HEK293 (cell line): ENCODE measurements around the gene PAK6.

ENCODE experiments used
- AEBP2 ChIP-seq: fragments of 450-650 bp; formaldehyde crosslinking; IDR thresholded peaks from 2 replicates; pipeline ENCODE4 v1.5.1; 2016; ENCODE audit warnings: missing biosample characterization, missing genetic modification characterization, borderline replicate concordance
- BCL11B ChIP-seq: fragments of 450-650 bp; formaldehyde crosslinking; IDR thresholded peaks from 2 replicates; pipeline ENCODE4 v1.5.1; 2016; ENCODE audit warnings: low read depth, missing biosample characterization, missing genetic modification characterization
- GLIS2 ChIP-seq: fragments of 450-650 bp; formaldehyde crosslinking; IDR thresholded peaks from 2 replicates; pipeline ENCODE4 v1.5.1; 2016; ENCODE audit warnings: missing biosample characterization, missing genetic modification characterization
- HOXC10 ChIP-seq: sonication (generic); formaldehyde crosslinking; IDR thresholded peaks from 2 replicates; pipeline ENCODE4 v1.8.1; 2023; ENCODE audit warnings: mild to moderate bottlenecking, missing genetic modification reagents
- REPIN1 ChIP-seq: fragments of 450-650 bp; formaldehyde crosslinking; IDR thresholded peaks from 2 replicates; pipeline ENCODE4 v1.5.1; 2017; ENCODE audit warnings: missing biosample characterization, missing genetic modification characterization, low read depth
- SCRT1 ChIP-seq: fragments of 450-650 bp; formaldehyde crosslinking; IDR thresholded peaks from 2 replicates; pipeline ENCODE4 v1.5.1; 2016; ENCODE audit warnings: missing biosample characterization, missing genetic modification characterization, borderline replicate concordance
- SCRT2 ChIP-seq: fragments of 450-650 bp; formaldehyde crosslinking; IDR thresholded peaks from 2 replicates; pipeline ENCODE4 v1.5.1; 2016; ENCODE audit warnings: missing biosample characterization, missing genetic modification characterization
- YY1 ChIP-seq: fragments of 450-650 bp; formaldehyde crosslinking; IDR thresholded peaks from 2 replicates; pipeline ENCODE4 v1.5.1; 2018; ENCODE audit warnings: missing biosample characterization, missing genetic modification characterization
- YY2 ChIP-seq: fragments of 450-650 bp; formaldehyde crosslinking; IDR thresholded peaks from 2 replicates; pipeline ENCODE4 v1.5.1; 2016; ENCODE audit warnings: missing biosample characterization, missing genetic modification characterization
- ZBTB20 ChIP-seq: fragments of 450-650 bp; formaldehyde crosslinking; IDR thresholded peaks from 2 replicates; pipeline ENCODE4 v1.5.1; 2016; ENCODE audit warnings: missing biosample characterization, missing genetic modification characterization
- ZEB2 ChIP-seq: fragments of 450-650 bp; formaldehyde crosslinking; IDR thresholded peaks from 2 replicates; pipeline ENCODE4 v1.5.1; 2016; ENCODE audit warnings: missing biosample characterization, missing genetic modification characterization
- ZNF132 ChIP-seq: fragments of 450-650 bp; formaldehyde crosslinking; IDR thresholded peaks from 2 replicates; pipeline ENCODE4 v1.5.1; 2017; ENCODE audit warnings: missing biosample characterization, missing genetic modification characterization, borderline replicate concordance
- ZNF184 ChIP-seq: fragments of 450-650 bp; IDR thresholded peaks from 2 replicates; pipeline ENCODE4 v1.5.1; 2018; ENCODE audit warnings: missing biosample characterization, mild to moderate bottlenecking, missing genetic modification characterization
- ZNF19 ChIP-seq: fragments of 450-650 bp; formaldehyde crosslinking; IDR thresholded peaks from 2 replicates; pipeline ENCODE4; 2016; ENCODE audit warnings: missing biosample characterization, missing genetic modification characterization, low read depth
- ZNF211 ChIP-seq: fragments of 450-650 bp; formaldehyde crosslinking; IDR thresholded peaks from 2 replicates; pipeline ENCODE4 v1.5.1; 2016; ENCODE audit warnings: low read depth, missing biosample characterization, missing genetic modification characterization
- ZNF221 ChIP-seq: fragments of 450-650 bp; formaldehyde crosslinking; IDR thresholded peaks from 2 replicates; pipeline ENCODE4 v1.5.1; 2017; ENCODE audit warnings: missing biosample characterization, missing genetic modification characterization, borderline replicate concordance
- ZNF239 ChIP-seq: fragments of 450-650 bp; formaldehyde crosslinking; IDR thresholded peaks from 2 replicates; pipeline ENCODE4 v1.5.1; 2016; ENCODE audit warnings: missing biosample characterization, missing genetic modification characterization
- ZNF248 ChIP-seq: fragments of 450-650 bp; formaldehyde crosslinking; IDR thresholded peaks from 2 replicates; pipeline ENCODE4 v1.5.1; 2017; ENCODE audit warnings: missing biosample characterization, missing genetic modification characterization
- ZNF266 ChIP-seq: fragments of 450-650 bp; formaldehyde crosslinking; IDR thresholded peaks from 2 replicates; pipeline ENCODE4 v1.5.1; 2016; ENCODE audit warnings: missing biosample characterization, missing genetic modification characterization, low read depth
- ZNF324 ChIP-seq: fragments of 450-650 bp; formaldehyde crosslinking; IDR thresholded peaks from 2 replicates; pipeline ENCODE4 v1.5.1; 2016; ENCODE audit warnings: missing biosample characterization, missing genetic modification characterization
- ZNF335 ChIP-seq: fragments of 450-650 bp; formaldehyde crosslinking; conservative IDR thresholded peaks from 2 replicates; pipeline ENCODE4 v1.5.1; 2016; ENCODE audit warnings: missing biosample characterization, missing genetic modification characterization
- ZNF341 ChIP-seq: fragments of 450-650 bp; formaldehyde crosslinking; IDR thresholded peaks from 2 replicates; pipeline ENCODE4; 2016; ENCODE audit warnings: low read depth, missing biosample characterization, missing genetic modification characterization
- ZNF391 ChIP-seq: fragments of 450-650 bp; formaldehyde crosslinking; IDR thresholded peaks from 2 replicates; pipeline ENCODE4 v1.5.1; 2016; ENCODE audit warnings: low read depth, missing biosample characterization, missing genetic modification characterization, borderline replicate concordance
- ZNF530 ChIP-seq: fragments of 450-650 bp; formaldehyde crosslinking; IDR thresholded peaks from 2 replicates; pipeline ENCODE4 v1.5.1; 2016; ENCODE audit warnings: low read depth, missing biosample characterization, missing genetic modification characterization
- ZNF544 ChIP-seq: fragments of 450-650 bp; formaldehyde crosslinking; IDR thresholded peaks from 2 replicates; pipeline ENCODE4 v1.5.0; 2017; ENCODE audit warnings: missing biosample characterization, missing genetic modification characterization
- ZNF548 ChIP-seq: fragments of 450-650 bp; formaldehyde crosslinking; IDR thresholded peaks from 2 replicates; pipeline ENCODE4 v1.5.1; 2016; ENCODE audit warnings: missing biosample characterization, missing genetic modification characterization
- ZNF571 ChIP-seq: fragments of 450-650 bp; formaldehyde crosslinking; IDR thresholded peaks from 2 replicates; pipeline ENCODE4 v1.5.0; 2017; ENCODE audit warnings: missing biosample characterization, missing genetic modification characterization
- ZNF621 ChIP-seq: fragments of 450-650 bp; formaldehyde crosslinking; IDR thresholded peaks from 2 replicates; pipeline ENCODE4 v1.5.1; 2017; ENCODE audit warnings: missing biosample characterization, missing genetic modification characterization
- ZNF645 ChIP-seq: fragments of 450-650 bp; formaldehyde crosslinking; IDR thresholded peaks from 2 replicates; pipeline ENCODE4; 2016; ENCODE audit warnings: missing biosample characterization, missing genetic modification characterization
- ZNF707 ChIP-seq: fragments of 450-650 bp; formaldehyde crosslinking; IDR thresholded peaks from 2 replicates; pipeline ENCODE4 v1.5.1; 2016; ENCODE audit warnings: missing biosample characterization, missing genetic modification characterization
- ZNF791 ChIP-seq: fragments of 450-650 bp; formaldehyde crosslinking; IDR thresholded peaks from 2 replicates; pipeline ENCODE4 v1.5.1; 2016; ENCODE audit warnings: missing biosample characterization, missing genetic modification characterization
- TF ChIP-seq, protein P1 (sequence below): fragments of 450-650 bp; IDR thresholded peaks from 2 replicates; pipeline ENCODE4 v1.5.1; 2018; ENCODE audit warnings: missing biosample characterization, mild to moderate bottlenecking, missing genetic modification characterization
- TF ChIP-seq, protein P2 (sequence below): IDR thresholded peaks from 2 replicates; pipeline ENCODE4 v1.6.1; 2011; ENCODE audit warnings: mild to moderate bottlenecking, low read depth, low read length, borderline replicate concordance
- TF ChIP-seq, protein P3 (sequence below): fragments of 450-650 bp; formaldehyde crosslinking; IDR thresholded peaks from 2 replicates; pipeline ENCODE4 v1.5.1; 2016; ENCODE audit warnings: missing biosample characterization, missing genetic modification characterization
- TF ChIP-seq, protein P4 (sequence below): fragments of 450-650 bp; formaldehyde crosslinking; IDR thresholded peaks from 2 replicates; pipeline ENCODE4 v1.5.1; 2016; ENCODE audit warnings: missing biosample characterization, missing genetic modification characterization

Gene PAK6

DNA sequence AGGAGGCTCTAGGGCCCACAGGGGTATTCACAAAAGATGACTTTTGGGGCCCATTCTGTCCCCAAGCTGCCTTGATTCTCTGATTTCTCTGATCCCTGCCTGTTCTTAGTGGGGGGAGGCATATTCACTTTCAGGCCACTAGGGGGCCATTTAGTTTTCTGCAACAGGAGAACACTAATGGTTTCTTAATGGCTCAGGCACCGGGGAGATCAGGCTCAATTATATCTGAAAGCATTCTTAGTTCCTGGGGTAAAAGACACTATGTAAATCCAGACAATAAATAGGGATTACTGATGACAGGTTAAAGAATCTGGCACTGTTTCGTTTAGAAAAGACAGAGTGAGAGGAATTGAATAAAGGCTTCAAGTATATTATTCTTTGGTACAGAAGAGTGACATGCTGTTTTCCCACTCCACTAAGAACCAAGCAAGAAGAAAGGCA, 82.1 kb downstream of the PAK6 start (continued):
- TF ChIP-seq SCRT2 = peak; percentile 89
- TF ChIP-seq ZEB2 (tag by site-specific recombination) = no peak
- no peak for TF ChIP-seq ZNF324 (tag by site-specific recombination)
- TF ChIP-seq AEBP2 = no peak
- TF ChIP-seq HOXC10 (CRISPR knock-in tag) = no peak
- TF ChIP-seq ZNF221 = no peak
- TF ChIP-seq, protein P1, sequence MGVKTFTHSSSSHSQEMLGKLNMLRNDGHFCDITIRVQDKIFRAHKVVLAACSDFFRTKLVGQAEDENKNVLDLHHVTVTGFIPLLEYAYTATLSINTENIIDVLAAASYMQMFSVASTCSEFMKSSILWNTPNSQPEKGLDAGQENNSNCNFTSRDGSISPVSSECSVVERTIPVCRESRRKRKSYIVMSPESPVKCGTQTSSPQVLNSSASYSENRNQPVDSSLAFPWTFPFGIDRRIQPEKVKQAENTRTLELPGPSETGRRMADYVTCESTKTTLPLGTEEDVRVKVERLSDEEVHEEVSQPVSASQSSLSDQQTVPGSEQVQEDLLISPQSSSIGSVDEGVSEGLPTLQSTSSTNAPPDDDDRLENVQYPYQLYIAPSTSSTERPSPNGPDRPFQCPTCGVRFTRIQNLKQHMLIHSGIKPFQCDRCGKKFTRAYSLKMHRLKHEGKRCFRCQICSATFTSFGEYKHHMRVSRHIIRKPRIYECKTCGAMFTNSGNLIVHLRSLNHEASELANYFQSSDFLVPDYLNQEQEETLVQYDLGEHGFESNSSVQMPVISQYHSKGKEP (tag by site-specific recombination) = peak; percentile 65; the same call in 1 of the 2 replicates
- no peak for TF ChIP-seq BCL11B (tag by site-specific recombination)
- TF ChIP-seq REPIN1 (tag by site-specific recombination) = no peak
- no peak for TF ChIP-seq ZNF132 (tag by site-specific recombination)
- TF ChIP-seq ZNF248 (tag by site-specific recombination) = no peak
- TF ChIP-seq, protein P2, sequence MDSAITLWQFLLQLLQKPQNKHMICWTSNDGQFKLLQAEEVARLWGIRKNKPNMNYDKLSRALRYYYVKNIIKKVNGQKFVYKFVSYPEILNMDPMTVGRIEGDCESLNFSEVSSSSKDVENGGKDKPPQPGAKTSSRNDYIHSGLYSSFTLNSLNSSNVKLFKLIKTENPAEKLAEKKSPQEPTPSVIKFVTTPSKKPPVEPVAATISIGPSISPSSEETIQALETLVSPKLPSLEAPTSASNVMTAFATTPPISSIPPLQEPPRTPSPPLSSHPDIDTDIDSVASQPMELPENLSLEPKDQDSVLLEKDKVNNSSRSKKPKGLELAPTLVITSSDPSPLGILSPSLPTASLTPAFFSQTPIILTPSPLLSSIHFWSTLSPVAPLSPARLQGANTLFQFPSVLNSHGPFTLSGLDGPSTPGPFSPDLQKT = no peak
- TF ChIP-seq ZNF391 (tag by site-specific recombination) = no peak
- no peak for TF ChIP-seq YY1 (tag by site-specific recombination)
- TF ChIP-seq ZNF544 (tag by site-specific recombination) = no peak
- no peak for TF ChIP-seq ZNF239 (tag by site-specific recombination)
- TF ChIP-seq ZNF341 (tag by site-specific recombination) = no peak
- TF ChIP-seq, protein P3, sequence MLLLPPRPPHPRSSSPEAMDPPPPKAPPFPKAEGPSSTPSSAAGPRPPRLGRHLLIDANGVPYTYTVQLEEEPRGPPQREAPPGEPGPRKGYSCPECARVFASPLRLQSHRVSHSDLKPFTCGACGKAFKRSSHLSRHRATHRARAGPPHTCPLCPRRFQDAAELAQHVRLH (tag by site-specific recombination) = no peak
- no peak for TF ChIP-seq ZNF571 (tag by site-specific recombination)
- no peak for TF ChIP-seq ZNF621 (tag by site-specific recombination)
- no peak for TF ChIP-seq ZNF266
- no peak for TF ChIP-seq ZNF211 (tag by site-specific recombination)
- no peak for TF ChIP-seq ZNF184 (tag by site-specific recombination)
- TF ChIP-seq GLIS2 (tag by site-specific recombination) = no peak
- TF ChIP-seq ZNF791 = no peak
- TF ChIP-seq ZNF707 (tag by site-specific recombination) = no peak
- no peak for TF ChIP-seq YY2
- TF ChIP-seq, protein P4, sequence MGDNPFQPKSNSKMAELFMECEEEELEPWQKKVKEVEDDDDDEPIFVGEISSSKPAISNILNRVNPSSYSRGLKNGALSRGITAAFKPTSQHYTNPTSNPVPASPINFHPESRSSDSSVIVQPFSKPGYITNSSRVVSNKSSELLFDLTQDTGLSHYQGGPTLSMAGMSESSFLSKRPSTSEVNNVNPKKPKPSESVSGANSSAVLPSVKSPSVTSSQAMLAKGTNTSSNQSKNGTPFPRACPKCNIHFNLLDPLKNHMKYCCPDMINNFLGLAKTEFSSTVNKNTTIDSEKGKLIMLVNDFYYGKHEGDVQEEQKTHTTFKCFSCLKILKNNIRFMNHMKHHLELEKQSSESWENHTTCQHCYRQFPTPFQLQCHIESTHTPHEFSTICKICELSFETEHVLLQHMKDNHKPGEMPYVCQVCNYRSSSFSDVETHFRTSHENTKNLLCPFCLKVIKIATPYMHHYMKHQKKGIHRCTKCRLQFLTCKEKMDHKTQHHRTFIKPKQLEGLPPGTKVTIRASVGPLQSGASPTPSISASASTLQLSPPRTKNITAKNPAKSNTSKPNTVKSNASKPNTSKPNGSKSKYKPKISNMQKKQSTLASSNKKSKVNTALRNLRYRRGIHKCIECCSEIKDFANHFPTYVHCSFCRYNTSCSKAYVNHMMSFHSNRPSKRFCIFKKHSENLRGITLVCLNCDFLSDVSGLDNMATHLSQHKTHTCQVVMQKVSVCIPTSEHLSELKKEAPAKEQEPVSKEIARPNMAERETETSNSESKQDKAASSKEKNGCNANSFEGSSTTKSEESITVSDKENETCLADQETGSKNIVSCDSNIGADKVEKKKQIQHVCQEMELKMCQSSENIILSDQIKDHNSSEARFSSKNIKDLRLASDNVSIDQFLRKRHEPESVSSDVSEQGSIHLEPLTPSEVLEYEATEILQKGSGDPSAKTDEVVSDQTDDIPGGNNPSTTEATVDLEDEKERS (tag by site-specific recombination) = no peak
- TF ChIP-seq ZNF645 (tag by site-specific recombination) = no peak
- TF ChIP-seq ZBTB20 (tag by site-specific recombination) = no peak
- no peak for TF ChIP-seq ZNF335 (tag by site-specific recombination)
- TF ChIP-seq ZNF530 (tag by site-specific recombination) = no peak
- TF ChIP-seq ZNF548 = no peak
- peak; percentile 65 for TF ChIP-seq SCRT1 (tag by site-specific recombination)
- no peak for TF ChIP-seq ZNF19 (tag by site-specific recombination)
